Neuron (in vitro differentiated cells): ENCODE measurements around the gene COX8A.

Experiments used
- H2AFZ ChIP-seq: one replicate; pipeline ENCODE4 v1.6.1; 2013; ENCODE audit warnings: low read depth, mild to moderate bottlenecking, inconsistent platforms, low read length, moderate library complexity
- H3K27me3 ChIP-seq: one replicate; pipeline ENCODE4 v1.6.1; 2013; ENCODE audit warnings: low read length; ENCODE audit not compliant: insufficient read depth
- H3K36me3 ChIP-seq: one replicate; pipeline ENCODE4 v1.6.1; 2013; ENCODE audit warnings: low read length; ENCODE audit not compliant: insufficient read depth
- H3K4me1 ChIP-seq: one replicate; pipeline ENCODE4 v1.6.1; 2013; ENCODE audit warnings: low read length; ENCODE audit not compliant: insufficient read depth
- H3K4me3 ChIP-seq: 2 replicates; pipeline ENCODE4 v1.5.1; 2013; ENCODE audit warnings: mild to moderate bottlenecking, low read length, moderate library complexity
- H3K9me3 ChIP-seq: one replicate; pipeline ENCODE4 v1.6.1; 2013; ENCODE audit warnings: low read length

COX8A gene

GRCh38 chr11:63974259-63975143 lies at the start of gene COX8A:
COX8A (plus strand) TSS chr11:63974620; CDS start chr11:63974681, 61 bp downstream.
- Histone ChIP-seq H3K27me3 (no peaks in the 10 kb centered on the region), H2AFZ (no peak within 1 kb of the TSS), H3K36me3 (no peaks in the 10 kb centered on the region), H3K9me3 (no peaks in the 10 kb centered on the region), H3K4me3 (peak within 1 kb of the TSS; percentile 84), H3K4me1 (peaks cover 19% of the 10 kb centered on the region)

- no peak overlapping the region for H3K4me3 ChIP-seq
- no peak overlapping the region for H2AFZ ChIP-seq
- peaks cover 3% of the 10 kb centered on the region for H3K27me3 ChIP-seq
- no peaks in the 10 kb centered on the region for H3K36me3 ChIP-seq
- H3K9me3 ChIP-seq = no peaks in the 10 kb centered on the region
- H3K4me1 ChIP-seq = no peaks in the 10 kb centered on the region
Observed at GRCh38 chr11:63929616-63930015, 44.8 kb upstream of the COX8A start.

GRCh38 chr11:63931045-63931444 lies 43.4 kb upstream of the COX8A start:
- no peaks in the 10 kb centered on the region for H3K36me3 ChIP-seq

GRCh38 chr11:63931876-63932275 lies 42.5 kb upstream of the COX8A start:
- Histone ChIP-seq H3K4me3 (no peak overlapping the region), H3K4me1 (no peaks in the 10 kb centered on the region), H3K9me3 (no peaks in the 10 kb centered on the region), H3K36me3 (no peaks in the 10 kb centered on the region), H2AFZ (no peak overlapping the region), H3K27me3 (peaks cover 3% of the 10 kb centered on the region)

More at GRCh38 chr11:63931045-63931444, 43.4 kb upstream of the COX8A start:
- no peak overlapping the region for H2AFZ ChIP-seq
- no peaks in the 10 kb centered on the region for H3K4me1 ChIP-seq
- H3K9me3 ChIP-seq = no peaks in the 10 kb centered on the region
- H3K4me3 ChIP-seq = no peak overlapping the region
- peaks cover 3% of the 10 kb centered on the region for H3K27me3 ChIP-seq

DNA sequence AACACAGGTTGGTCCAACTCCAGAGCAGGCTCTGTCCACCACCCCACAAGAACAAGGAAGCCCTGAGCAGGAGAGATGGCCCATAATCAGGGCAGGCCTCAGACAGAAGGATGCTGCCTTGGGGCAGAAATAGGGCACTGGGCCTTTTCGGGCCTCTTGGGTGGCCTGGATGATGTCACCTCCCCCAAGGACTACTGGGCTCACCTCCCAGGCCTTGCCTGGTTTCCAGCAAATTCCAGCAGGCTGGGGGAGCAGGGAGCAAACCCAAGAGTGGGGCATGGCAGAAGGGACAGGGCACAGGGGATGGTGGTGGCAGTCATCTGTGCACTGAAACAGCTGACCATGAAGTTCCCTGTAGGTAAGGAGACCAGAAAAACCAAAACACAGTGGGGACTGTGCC lies 41.0 kb upstream of the COX8A start:
- Histone ChIP-seq H3K4me3 (no peak overlapping the region), H3K9me3 (no peaks in the 10 kb centered on the region), H3K4me1 (peaks cover 5% of the 10 kb centered on the region), H2AFZ (no peak overlapping the region), H3K36me3 (no peaks in the 10 kb centered on the region), H3K27me3 (no peaks in the 10 kb centered on the region)

- Histone ChIP-seq H3K4me1 (peaks cover 14% of the 10 kb centered on the region), H3K4me3 (peak overlapping the region; percentile 63), H3K27me3 (no peaks in the 10 kb centered on the region), H3K9me3 (no peaks in the 10 kb centered on the region), H3K36me3 (no peaks in the 10 kb centered on the region), H2AFZ (peak overlapping the region; percentile 98)
Observed at GRCh38 chr11:63937713-63938478, 36.5 kb upstream of the COX8A start.

DNA sequence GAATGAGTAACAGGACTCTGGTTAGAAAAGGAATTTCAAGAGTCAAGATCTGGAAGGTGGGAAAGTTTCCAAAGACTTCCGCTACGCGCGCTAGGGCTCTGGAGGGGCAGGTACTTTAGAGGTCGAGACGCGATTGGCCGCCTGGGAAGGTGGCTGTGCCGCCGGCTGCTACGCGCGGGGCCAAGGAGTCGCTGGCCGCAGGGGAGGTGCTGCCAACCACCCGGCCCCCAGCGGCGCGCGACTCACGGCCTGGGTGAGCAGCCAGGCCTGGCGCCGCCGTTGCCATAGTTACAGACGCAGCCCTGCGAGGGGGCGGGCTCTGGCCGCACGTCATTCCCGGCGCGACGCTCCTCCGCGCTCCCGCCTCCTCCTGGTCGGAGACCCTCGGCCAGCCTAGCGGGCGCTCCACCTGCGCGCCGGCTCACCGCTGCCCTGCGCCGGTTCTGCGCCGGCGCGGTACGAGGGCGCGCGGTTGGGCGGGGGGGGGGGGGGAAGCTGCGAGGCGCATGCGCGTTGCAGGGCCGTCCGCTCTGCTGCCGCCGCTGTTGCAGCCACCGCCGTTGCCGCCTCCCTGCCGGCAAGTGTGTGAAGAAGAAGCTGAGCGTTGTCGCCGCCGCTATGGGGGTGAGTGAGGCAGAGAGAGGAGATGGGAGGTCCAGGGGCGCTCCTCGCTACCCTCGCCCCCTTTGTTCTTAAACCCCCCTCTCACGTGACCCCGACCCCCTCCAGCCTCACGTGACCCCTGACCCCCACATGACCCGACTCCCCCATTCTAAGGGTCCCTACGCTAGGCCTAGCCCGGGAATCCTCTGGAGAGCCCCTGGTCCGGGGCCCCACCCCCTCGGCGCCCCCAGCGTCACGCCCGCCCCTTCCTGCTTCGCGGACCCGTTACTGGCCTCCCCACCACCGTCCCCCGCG lies 35.7 kb upstream of the COX8A start, which contains the start of gene NAA40:
Gene NAA40 (plus strand): TSS at position 524 of the 918 bp plus-strand sequence. CDS start 95 bp downstream, at position 619.
- H3K4me1 ChIP-seq = peaks cover 14% of the 10 kb centered on the region
- H3K4me3 ChIP-seq = peak within 1 kb of the TSS; percentile 88
- H3K36me3 ChIP-seq = no peaks in the 10 kb centered on the region
- H3K9me3 ChIP-seq = no peaks in the 10 kb centered on the region
- peak within 1 kb of the TSS; percentile 98 for H2AFZ ChIP-seq
- H3K27me3 ChIP-seq = no peaks in the 10 kb centered on the region

GRCh38 chr11:63939397-63939891 lies 35.0 kb upstream of the COX8A start:
- no peaks in the 10 kb centered on the region for H3K9me3 ChIP-seq
- no peak overlapping the region for H2AFZ ChIP-seq
- no peaks in the 10 kb centered on the region for H3K36me3 ChIP-seq
- H3K4me3 ChIP-seq = peak overlapping the region; percentile 88
- no peaks in the 10 kb centered on the region for H3K27me3 ChIP-seq
- peaks cover 14% of the 10 kb centered on the region for H3K4me1 ChIP-seq

- Histone ChIP-seq H3K9me3 (no peaks in the 10 kb centered on the region), H3K27me3 (no peaks in the 10 kb centered on the region), H3K4me1 (peaks cover 24% of the 10 kb centered on the region), H2AFZ (no peak overlapping the region), H3K4me3 (no peak overlapping the region), H3K36me3 (no peaks in the 10 kb centered on the region)
Observed at GRCh38 chr11:63940786-63941185, 33.6 kb upstream of the COX8A start.

- Histone ChIP-seq H3K4me1 (peaks cover 24% of the 10 kb centered on the region), H3K36me3 (peaks cover 5% of the 10 kb centered on the region), H2AFZ (no peak overlapping the region), H3K9me3 (no peaks in the 10 kb centered on the region), H3K27me3 (no peaks in the 10 kb centered on the region), H3K4me3 (no peak overlapping the region)
Observed at GRCh38 chr11:63941901-63942300, 32.5 kb upstream of the COX8A start.

GRCh38 chr11:63942803-63943202 lies 31.6 kb upstream of the COX8A start:
- H2AFZ ChIP-seq = no peak overlapping the region
- H3K27me3 ChIP-seq = no peaks in the 10 kb centered on the region
- no peak overlapping the region for H3K4me3 ChIP-seq
- no peaks in the 10 kb centered on the region for H3K9me3 ChIP-seq
- peaks cover 5% of the 10 kb centered on the region for H3K36me3 ChIP-seq
- peaks cover 23% of the 10 kb centered on the region for H3K4me1 ChIP-seq

DNA sequence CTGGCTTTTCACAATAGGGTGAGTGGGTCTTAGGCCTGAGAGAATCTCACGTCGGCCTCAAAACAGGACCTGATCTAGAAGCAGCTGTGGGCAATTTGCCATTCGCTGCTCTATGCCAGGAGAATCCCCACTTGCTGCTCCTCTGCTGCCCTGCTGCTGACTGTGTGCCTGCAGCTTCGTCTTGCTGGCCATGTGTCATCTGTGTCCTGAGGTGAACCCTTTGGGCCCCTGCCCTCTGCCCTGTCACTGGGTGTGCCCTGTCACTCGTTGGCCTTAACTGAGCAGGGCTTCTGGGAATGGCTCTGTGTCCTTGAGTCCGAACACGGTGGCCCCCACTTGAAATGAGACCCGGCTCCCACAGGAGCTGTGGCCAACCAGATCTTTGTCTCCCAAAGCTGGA lies 29.4 kb upstream of the COX8A start:
- H3K9me3 ChIP-seq = no peaks in the 10 kb centered on the region
- H3K4me3 ChIP-seq = no peak overlapping the region
- no peak overlapping the region for H2AFZ ChIP-seq
- H3K36me3 ChIP-seq = peaks cover 15% of the 10 kb centered on the region
- H3K27me3 ChIP-seq = no peaks in the 10 kb centered on the region
- peaks cover 13% of the 10 kb centered on the region for H3K4me1 ChIP-seq
